IgD-negative memory B cell (primary cell): ENCODE measurements around the gene KIF26A. TPM values are rescaled to one million over a fixed set of nuclear protein-coding genes. Genes with fewer than 3 reads are reported as not detected.

Experiments
- H3K27ac Mint-ChIP-seq, 3 donors: one replicate each; pipeline ENCODE4 v1.8.0; 2020 to 2022; ENCODE audit warnings: mild to moderate bottlenecking in 3 of 3, mixed read lengths in 3 of 3, moderate library complexity in 1 of 3
- H3K27me3 Mint-ChIP-seq: one replicate; pipeline ENCODE4 v1.8.0; 2021; ENCODE audit warnings: mixed read lengths
- H3K36me3 Mint-ChIP-seq: one replicate; pipeline ENCODE4 v1.8.0; 2020; ENCODE audit warnings: mild to moderate bottlenecking, mixed read lengths
- H3K4me1 Mint-ChIP-seq, 3 donors: one replicate each; pipeline ENCODE4 v1.8.0; 2020 to 2022; ENCODE audit warnings: mixed read lengths in 3 of 3, mild to moderate bottlenecking in 1 of 3
- H3K4me3 Mint-ChIP-seq, 4 donors: one replicate each; pipeline ENCODE4 v1.8.0; 2020 to 2022; ENCODE audit warnings: mild to moderate bottlenecking in 4 of 4, mixed read lengths in 4 of 4, moderate library complexity in 3 of 4
- H3K9me3 Mint-ChIP-seq, 3 donors: one replicate each; pipeline ENCODE4 v1.8.0; 2020 to 2021; ENCODE audit warnings: mixed read lengths in 3 of 3, mild to moderate bottlenecking in 1 of 3
- polyA plus RNA-seq: library from polyadenylated mRNA; unstranded; fragments of 300-500 nt; fragmentation: Illumina TruSeq; gene quantifications from one replicate; pipeline ENCODE4 v1.2.3, GENCODE V29; 2021

Gene KIF26A
- polyA plus RNA-seq, 1 donor from 2014 or later = not detected

DNA sequence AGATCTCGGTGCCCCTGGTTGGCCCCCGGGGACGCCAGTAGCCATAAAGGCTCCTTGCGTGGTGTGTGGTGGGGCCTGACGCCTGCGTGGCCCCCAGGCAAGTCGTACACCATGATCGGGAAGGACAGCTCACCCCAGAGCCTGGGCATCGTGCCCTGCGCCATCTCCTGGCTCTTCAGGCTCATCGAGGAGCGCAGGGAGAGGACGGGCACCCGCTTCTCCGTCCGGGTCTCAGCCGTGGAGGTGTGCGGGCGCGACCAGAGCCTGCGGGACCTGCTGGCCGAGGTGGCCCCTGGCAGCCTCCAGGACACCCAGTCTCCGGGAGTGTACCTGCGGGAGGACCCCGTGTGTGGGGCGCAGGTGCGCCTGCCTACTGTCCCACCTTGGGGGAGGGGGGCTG is 34.5 kb downstream of the KIF26A start:
- H3K27me3 Mint-ChIP-seq = peaks cover 5% of the 10 kb centered on the region
- no peak overlapping the region for H3K4me3 Mint-ChIP-seq
- no peak overlapping the region for H3K27ac Mint-ChIP-seq
- H3K4me1 Mint-ChIP-seq = no peaks in the 10 kb centered on the region
- H3K9me3 Mint-ChIP-seq = no peaks in the 10 kb centered on the region
- no peaks in the 10 kb centered on the region for H3K36me3 Mint-ChIP-seq

DNA sequence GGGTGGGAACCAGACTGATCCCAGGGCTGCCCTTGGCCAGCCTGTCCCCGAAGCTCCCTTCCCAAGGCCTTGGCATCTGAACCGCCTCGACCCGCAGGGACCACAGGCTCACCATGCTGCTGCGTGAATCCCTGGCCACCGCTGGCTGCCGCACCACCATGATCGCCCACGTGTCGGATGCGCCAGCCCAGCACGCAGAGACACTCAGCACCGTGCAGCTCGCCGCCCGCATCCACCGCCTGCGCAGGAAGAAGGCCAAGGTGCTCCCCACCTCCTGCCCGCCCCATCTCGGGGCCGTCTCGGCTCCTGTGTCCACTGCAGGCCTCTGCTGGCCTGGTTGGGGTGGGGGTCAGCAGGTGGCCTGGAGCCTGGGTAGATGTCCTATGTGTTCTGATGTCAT is 35.7 kb downstream of the KIF26A start:
- Mint-ChIP-seq H3K9me3 (no peaks in the 10 kb centered on the region), H3K27ac (no peak overlapping the region), H3K4me1 (no peaks in the 10 kb centered on the region), H3K36me3 (no peaks in the 10 kb centered on the region), H3K4me3 (no peak overlapping the region), H3K27me3 (peaks cover 3% of the 10 kb centered on the region)

DNA sequence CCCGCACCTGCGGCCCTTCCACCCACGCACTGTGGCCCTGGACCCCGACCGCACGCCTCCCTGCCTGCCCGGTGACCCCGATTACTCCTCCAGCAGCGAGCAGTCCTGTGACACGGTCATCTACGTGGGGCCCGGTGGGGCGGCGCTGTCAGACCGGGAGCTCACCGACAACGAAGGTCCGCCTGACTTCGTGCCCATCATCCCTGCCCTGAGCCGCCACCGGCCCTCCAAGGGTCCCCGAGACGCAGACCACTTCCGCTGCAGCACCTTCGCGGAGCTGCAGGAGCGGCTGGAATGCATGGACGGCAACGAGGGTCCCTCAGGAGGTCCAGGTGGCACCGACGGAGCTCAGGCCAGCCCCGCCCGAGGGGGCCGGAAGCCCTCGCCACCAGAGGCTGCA is 36.7 kb downstream of the KIF26A start:
- Mint-ChIP-seq H3K4me1 (no peaks in the 10 kb centered on the region), H3K36me3 (no peaks in the 10 kb centered on the region), H3K4me3 (no peak overlapping the region), H3K9me3 (no peaks in the 10 kb centered on the region), H3K27me3 (peaks cover 3% of the 10 kb centered on the region), H3K27ac (no peak overlapping the region)

DNA sequence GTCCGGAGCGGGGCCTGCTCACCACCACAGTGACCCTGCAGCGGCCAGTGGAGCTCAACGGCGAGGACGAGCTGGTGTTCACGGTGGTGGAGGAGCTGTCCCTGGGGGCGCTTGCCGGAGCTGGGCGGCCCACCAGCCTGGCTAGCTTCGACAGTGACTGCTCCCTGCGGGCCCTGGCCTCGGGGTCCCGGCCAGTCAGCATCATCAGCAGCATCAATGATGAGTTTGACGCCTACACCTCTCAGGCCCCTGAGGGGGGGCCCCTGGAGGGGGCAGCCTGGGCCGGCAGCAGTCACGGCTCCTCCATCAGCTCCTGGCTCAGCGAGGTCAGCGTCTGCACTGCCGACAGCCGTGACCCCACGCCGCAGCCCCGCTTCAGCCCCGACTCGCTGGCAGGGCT is 37.4 kb downstream of the KIF26A start:
- no peaks in the 10 kb centered on the region for H3K27me3 Mint-ChIP-seq
- no peak overlapping the region for H3K4me3 Mint-ChIP-seq
- no peaks in the 10 kb centered on the region for H3K4me1 Mint-ChIP-seq
- H3K36me3 Mint-ChIP-seq = no peaks in the 10 kb centered on the region
- no peak overlapping the region for H3K27ac Mint-ChIP-seq
- H3K9me3 Mint-ChIP-seq = no peaks in the 10 kb centered on the region

DNA sequence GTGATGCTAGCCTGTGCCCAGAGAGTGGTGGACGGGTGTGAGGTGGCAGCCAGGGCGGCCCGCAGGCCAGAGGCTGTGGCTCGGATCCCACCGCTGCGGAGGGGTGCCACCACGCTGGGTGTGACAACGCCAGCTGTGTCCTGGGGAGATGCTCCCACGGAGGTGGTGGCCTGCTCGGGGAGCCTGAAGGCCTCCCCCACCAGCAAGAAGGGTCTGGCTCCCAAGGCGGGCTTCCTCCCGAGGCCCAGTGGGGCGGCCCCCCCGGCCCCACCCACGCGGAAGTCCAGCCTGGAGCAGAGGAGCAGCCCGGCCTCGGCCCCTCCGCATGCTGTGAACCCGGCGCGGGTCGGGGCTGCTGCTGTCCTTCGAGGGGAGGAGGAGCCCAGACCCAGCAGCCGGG is 38.2 kb downstream of the KIF26A start:
- no peaks in the 10 kb centered on the region for H3K36me3 Mint-ChIP-seq
- no peaks in the 10 kb centered on the region for H3K27me3 Mint-ChIP-seq
- H3K4me3 Mint-ChIP-seq = no peak overlapping the region
- no peaks in the 10 kb centered on the region for H3K4me1 Mint-ChIP-seq
- peaks cover 0 to 2% (median 0%) of the 10 kb centered on the region in 3 donors for H3K9me3 Mint-ChIP-seq
- no peak overlapping the region for H3K27ac Mint-ChIP-seq

DNA sequence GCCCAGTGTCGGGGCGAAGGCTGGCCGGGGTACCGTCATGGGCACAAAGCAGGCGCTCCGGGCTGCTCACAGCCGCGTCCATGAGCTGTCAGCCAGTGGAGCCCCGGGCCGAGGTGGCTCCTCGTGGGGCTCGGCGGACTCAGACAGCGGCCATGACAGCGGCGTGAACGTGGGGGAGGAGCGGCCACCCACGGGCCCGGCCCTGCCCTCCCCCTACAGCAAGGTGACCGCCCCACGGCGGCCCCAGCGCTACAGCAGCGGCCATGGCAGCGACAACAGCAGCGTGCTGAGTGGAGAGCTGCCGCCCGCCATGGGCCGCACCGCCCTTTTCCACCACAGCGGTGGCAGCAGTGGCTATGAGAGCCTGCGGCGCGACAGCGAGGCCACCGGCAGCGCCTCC is 39.0 kb downstream of the KIF26A start:
- Mint-ChIP-seq H3K4me3 (no peak overlapping the region), H3K27me3 (no peaks in the 10 kb centered on the region), H3K27ac (no peak overlapping the region), H3K9me3 (peaks cover 0 to 2% (median 0%) of the 10 kb centered on the region in 3 donors), H3K4me1 (no peaks in the 10 kb centered on the region), H3K36me3 (no peaks in the 10 kb centered on the region)

DNA sequence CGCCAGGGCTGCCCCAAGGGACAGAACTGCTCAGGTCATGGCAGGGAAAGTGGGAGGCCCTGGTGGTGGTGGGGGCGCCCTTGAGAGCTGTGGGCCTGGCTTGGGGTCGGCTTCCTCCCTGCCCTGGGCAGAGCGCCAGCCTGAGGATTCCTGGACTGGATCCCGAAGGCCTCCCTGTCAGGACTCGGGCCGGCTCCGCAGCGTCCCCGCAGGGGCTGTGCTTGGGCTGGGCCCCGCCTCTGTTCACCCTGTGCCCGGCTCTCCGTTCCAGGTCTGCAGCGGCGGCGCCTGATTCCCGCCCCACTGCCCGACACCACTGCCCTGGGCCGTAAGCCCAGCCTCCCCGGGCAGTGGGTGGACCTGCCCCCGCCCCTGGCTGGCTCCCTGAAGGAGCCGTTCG is 39.9 kb downstream of the KIF26A start:
- no peaks in the 10 kb centered on the region for H3K27me3 Mint-ChIP-seq
- H3K36me3 Mint-ChIP-seq = no peaks in the 10 kb centered on the region
- no peak overlapping the region for H3K27ac Mint-ChIP-seq
- H3K4me1 Mint-ChIP-seq = no peaks in the 10 kb centered on the region
- H3K4me3 Mint-ChIP-seq = no peak overlapping the region
- H3K9me3 Mint-ChIP-seq = peaks cover 0 to 2% (median 0%) of the 10 kb centered on the region in 3 donors

DNA sequence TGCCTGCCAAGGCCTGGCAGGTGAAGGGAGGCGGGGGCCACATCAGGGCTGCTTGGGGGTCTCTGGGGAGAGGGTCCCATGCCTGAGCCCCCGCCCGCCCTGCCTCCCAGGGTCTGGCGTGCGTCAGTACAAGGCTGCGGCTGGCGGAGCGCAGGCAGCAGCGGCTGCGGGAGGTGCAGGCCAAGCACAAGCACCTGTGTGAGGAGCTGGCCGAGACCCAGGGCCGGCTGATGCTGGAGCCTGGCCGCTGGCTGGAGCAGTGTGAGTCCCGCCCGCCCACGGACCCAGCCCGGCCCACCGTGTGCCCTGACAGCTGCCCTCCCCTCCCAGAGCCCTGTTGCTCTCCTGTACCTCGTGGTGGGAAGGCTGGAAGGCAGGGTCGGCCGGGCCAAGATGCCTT is 40.7 kb downstream of the KIF26A start:
- no peak overlapping the region for H3K4me3 Mint-ChIP-seq
- peaks cover 0 to 2% (median 0%) of the 10 kb centered on the region in 3 donors for H3K9me3 Mint-ChIP-seq
- no peak overlapping the region for H3K27ac Mint-ChIP-seq
- no peaks in the 10 kb centered on the region for H3K36me3 Mint-ChIP-seq
- H3K27me3 Mint-ChIP-seq = no peaks in the 10 kb centered on the region
- H3K4me1 Mint-ChIP-seq = no peaks in the 10 kb centered on the region

DNA sequence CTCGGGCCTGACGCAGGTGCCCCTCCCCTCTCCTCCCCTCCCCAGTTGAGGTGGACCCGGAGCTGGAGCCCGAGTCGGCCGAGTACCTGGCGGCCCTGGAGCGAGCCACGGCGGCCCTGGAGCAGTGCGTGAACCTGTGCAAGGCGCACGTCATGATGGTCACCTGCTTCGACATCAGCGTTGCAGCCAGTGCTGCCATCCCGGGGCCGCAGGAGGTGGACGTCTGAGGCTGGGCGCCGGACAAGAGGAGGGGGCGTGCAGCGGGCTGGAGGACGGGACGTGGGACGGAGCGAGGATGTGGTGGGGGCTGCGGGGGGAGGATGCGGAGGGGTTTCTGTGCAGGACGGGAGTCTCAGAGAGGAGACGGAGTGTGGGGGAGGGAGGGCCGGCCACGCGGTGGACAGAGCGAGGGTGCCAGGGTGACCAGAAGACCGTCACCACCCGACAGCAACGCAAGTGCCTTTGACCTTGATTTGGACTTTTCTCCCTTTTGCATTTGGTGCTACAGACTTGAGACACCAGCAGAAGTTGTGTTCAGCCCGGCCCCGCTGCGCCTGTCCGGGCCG is 41.3 kb downstream of the KIF26A start:
- Mint-ChIP-seq H3K4me1 (no peaks in the 10 kb centered on the region), H3K27me3 (peaks cover 3% of the 10 kb centered on the region), H3K9me3 (peaks cover 0 to 2% (median 0%) of the 10 kb centered on the region in 3 donors), H3K36me3 (no peaks in the 10 kb centered on the region), H3K27ac (no peak overlapping the region), H3K4me3 (no peak overlapping the region)

DNA sequence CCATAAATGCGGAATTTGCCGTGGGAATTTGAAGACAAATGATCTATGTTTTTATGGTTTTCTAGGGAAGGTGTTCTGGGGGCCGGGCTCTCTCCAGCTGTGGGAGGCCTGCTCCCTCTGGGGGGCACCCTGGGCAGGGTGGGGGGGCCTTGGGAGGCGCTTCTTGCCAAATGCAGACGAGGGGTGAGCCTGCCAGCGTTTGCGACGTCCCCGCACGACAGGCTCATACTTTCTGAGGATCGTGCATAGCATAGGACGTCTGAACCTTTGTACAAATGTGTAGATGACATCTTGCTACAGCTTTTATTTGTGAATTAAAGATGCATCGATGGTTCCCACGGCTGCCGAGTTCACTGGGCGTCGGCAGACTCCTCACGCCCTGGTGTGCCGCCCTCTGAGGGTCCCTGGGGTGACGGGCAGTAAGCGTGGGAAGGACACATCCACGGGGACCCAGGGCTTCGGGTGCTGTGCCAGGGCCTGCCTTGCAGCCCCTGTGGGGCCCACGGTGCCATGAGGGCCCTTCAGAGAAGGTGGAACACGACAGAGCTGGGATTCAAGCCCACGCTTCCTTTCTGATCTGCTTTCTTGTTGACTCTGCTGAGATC is 42.3 kb downstream of the KIF26A start:
- peaks cover 3% of the 10 kb centered on the region for H3K27me3 Mint-ChIP-seq
- H3K9me3 Mint-ChIP-seq = peaks cover 0 to 2% (median 0%) of the 10 kb centered on the region in 3 donors
- no peaks in the 10 kb centered on the region for H3K4me1 Mint-ChIP-seq
- no peak overlapping the region for H3K4me3 Mint-ChIP-seq
- H3K27ac Mint-ChIP-seq = no peak overlapping the region
- no peaks in the 10 kb centered on the region for H3K36me3 Mint-ChIP-seq

DNA sequence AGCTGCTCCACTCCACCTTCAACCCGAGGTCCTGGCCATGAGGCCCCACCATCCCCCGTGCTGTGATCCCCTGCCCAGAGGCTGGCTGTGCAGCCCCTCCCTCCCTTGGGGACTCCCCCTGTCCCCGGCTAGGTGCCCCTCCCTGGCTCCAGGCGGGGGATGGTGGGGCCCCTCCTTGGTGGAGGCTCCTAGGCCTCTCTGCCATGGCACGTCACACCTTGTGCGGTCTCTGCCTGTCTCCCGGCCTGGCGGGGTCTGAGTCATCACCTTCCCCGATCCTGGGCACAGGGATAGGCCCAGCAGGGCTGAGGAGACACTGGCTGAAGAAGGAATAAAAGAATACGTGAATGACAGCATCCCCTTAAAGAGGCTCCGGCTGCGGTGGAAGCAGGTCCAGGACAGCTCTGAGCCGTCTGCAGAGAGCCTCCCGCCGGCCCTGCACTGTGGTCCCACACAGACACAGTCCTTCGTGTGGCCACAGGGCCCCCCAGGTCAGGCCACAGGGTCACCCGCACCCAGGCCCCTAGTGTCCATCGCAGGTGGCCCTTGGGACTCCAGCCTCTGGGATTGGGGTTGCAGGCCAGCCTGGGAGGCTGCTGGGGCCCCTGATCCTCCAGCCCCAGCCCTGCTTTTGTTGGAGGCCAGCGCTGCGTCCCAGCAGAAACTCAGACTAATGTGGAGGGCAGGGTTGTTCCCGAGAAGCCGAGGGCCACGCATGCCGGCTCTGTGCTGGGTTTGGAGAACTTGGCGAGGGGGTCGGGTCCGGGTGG is 43.6 kb downstream of the KIF26A start:
- H3K4me3 Mint-ChIP-seq = no peak overlapping the region
- no peak overlapping the region for H3K27ac Mint-ChIP-seq
- peaks cover 0 to 2% (median 0%) of the 10 kb centered on the region in 3 donors for H3K9me3 Mint-ChIP-seq
- H3K36me3 Mint-ChIP-seq = no peaks in the 10 kb centered on the region
- no peaks in the 10 kb centered on the region for H3K4me1 Mint-ChIP-seq
- H3K27me3 Mint-ChIP-seq = peaks cover 3% of the 10 kb centered on the region

DNA sequence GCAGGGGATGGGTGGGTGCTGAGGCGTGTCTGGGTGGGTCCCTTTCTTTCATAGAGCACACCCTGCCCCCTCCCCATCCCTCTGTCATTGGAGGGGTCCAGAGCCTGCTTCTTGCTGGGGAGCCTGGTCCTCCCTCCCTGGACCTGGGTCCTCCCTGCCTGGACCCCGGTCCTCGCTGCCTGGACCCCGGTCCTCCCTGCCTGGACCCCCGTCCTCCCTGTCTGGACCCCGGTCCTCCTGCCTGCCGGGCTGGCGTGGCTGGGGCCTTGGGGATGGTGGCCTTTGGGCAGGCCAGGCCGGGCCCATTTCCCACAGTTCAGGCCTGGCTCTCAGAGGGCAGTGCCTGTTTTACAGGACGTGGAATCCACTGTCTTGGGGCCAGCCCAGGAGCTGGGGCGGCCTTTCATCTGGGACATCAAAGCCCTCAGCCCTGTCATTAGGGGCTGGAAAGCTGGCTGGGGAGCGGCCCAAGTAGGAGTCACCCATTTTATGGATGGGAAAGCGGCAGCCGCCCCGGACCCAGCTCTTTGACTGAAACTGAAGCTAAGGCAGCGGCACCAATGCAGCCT is 44.6 kb downstream of the KIF26A start:
- H3K36me3 Mint-ChIP-seq = no peaks in the 10 kb centered on the region
- H3K4me1 Mint-ChIP-seq = no peaks in the 10 kb centered on the region
- peaks cover 0 to 2% (median 0%) of the 10 kb centered on the region in 3 donors for H3K9me3 Mint-ChIP-seq
- no peak overlapping the region for H3K27ac Mint-ChIP-seq
- H3K27me3 Mint-ChIP-seq = peaks cover 3% of the 10 kb centered on the region
- H3K4me3 Mint-ChIP-seq = no peak overlapping the region

DNA sequence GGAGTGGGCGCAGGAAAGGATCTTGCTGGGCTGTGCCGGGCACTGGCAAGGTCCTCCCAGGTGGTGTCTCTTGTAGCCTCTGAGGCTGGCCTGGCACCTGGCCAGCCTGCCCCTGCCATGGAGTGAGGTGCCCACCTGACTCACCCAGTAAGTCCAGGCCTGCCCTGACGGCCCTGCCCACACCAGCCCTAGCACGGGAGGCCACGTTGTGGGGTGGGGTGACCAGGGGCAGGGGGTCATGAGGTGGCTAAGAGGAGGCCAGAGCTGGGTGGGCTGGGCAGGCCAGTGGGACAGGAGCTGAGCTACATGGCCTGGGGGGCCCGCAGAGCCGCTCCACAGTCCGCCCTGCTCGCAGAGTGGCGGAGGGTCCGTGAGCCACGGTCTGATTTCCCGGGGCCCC is 45.4 kb downstream of the KIF26A start:
- H3K9me3 Mint-ChIP-seq = peaks cover 0 to 2% (median 0%) of the 10 kb centered on the region in 3 donors
- no peak overlapping the region for H3K4me3 Mint-ChIP-seq
- H3K36me3 Mint-ChIP-seq = no peaks in the 10 kb centered on the region
- no peak overlapping the region for H3K27ac Mint-ChIP-seq
- no peaks in the 10 kb centered on the region for H3K4me1 Mint-ChIP-seq
- H3K27me3 Mint-ChIP-seq = peaks cover 3% of the 10 kb centered on the region

DNA sequence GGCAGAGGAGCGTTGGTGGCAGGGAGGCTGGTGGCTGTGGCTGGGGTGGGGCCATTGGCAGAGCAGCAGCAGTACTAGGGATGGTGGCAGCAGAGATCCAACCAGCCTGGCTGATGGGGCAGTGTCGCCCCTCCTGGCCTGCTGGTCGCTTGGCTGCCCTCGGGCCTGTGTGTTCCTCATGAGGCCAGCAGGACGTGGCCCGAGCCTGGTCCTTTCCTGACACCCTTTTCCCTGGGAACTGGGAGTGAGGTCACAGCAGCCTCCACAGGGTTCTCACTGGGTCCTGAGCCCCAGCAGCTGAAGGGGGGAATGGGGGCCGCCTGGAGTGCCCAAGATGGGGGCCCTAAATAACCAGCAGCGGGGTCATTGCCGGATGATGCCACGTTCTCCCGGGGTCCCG is 46.1 kb downstream of the KIF26A start:
- no peak overlapping the region for H3K4me3 Mint-ChIP-seq
- H3K27ac Mint-ChIP-seq = no peak overlapping the region
- peaks cover 0 to 2% (median 0%) of the 10 kb centered on the region in 3 donors for H3K9me3 Mint-ChIP-seq
- H3K4me1 Mint-ChIP-seq = no peaks in the 10 kb centered on the region
- H3K36me3 Mint-ChIP-seq = no peaks in the 10 kb centered on the region
- H3K27me3 Mint-ChIP-seq = peaks cover 3% of the 10 kb centered on the region

DNA sequence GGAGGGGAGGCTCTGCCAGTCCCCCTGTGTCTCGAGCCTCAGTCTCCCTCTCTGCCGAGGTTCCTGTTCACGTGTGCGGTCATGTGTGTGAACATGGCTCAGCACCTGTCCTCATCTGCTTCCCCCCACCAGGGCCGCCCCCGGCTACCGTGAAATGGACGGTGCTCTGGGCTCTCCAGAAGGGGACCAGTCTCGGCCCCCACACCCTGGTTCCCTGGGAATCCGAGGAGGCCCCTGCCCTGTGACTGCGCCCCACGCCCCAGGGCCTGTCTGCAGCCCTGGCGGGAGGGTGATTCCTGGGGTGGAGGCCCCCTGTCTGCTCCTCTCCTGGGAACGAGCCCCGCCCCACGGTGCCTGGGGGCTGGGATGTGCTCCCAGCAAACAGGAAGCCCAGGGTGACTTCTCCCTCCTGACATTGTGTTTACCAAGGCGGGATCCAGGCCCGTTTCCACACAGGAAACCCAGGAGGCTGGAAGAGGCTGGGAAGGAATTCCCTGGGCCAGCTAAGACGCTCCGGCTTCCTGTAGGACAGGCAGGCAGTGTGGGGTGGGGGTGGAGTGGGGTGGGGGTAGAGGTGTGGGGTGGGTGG is 46.6 kb downstream of the KIF26A start:
- Mint-ChIP-seq H3K27me3 (peaks cover 3% of the 10 kb centered on the region), H3K4me1 (no peaks in the 10 kb centered on the region), H3K4me3 (no peak overlapping the region), H3K36me3 (no peaks in the 10 kb centered on the region), H3K9me3 (peaks cover 0 to 2% (median 0%) of the 10 kb centered on the region in 3 donors), H3K27ac (peak overlapping the region in 1 of 3 donors; percentile 63)
